IMR-90 (cell line): Measurements from ENCODE around the gene UBAC1. TPM values are rescaled to one million over a fixed set of nuclear protein-coding genes. Genes with fewer than 3 reads are reported as not detected.

Source experiments
- ATAC-seq: fragments of 200-7000 bp; cut with Tn5 transposase; 2 replicates; pipeline ENCODE4 v1.9.1; 2020; ENCODE audit warnings: low read depth, mild to moderate bottlenecking, moderate library complexity
- BruUV-seq: library from RNA; stranded (reverse); fragments of 400-500 nt; replicated peaks from 2 replicates; lab custom pipeline; 2021; lab: Mats Ljungman, UMichigan
- CTCF ChIA-PET: fragments of 300-600 bp; formaldehyde crosslinking; extraction: SDS; loops from one replicate; lab custom pipeline; 2021; ENCODE audit warnings: antibody characterized with exemption; lab: Yijun Ruan, JAX
- POLR2A ChIA-PET: fragments of 300-600 bp; sonication (Branson Sonifier 250); formaldehyde crosslinking; loops from one replicate; lab custom pipeline; 2022; ENCODE audit warnings: antibody characterized with exemption; ENCODE audit not compliant: unreplicated experiment; lab: Charles Lee
- DNase-seq: peaks from one replicate; pipeline ENCODE4 v3.0.0; 2013
- H2AFZ ChIP-seq: replicated peaks from 2 replicates; pipeline ENCODE3; 2013; ENCODE audit warnings: low read length, mild to moderate bottlenecking; ENCODE audit not compliant: poor library complexity
- H2AK5ac ChIP-seq: 2 replicates; pipeline ENCODE4 v1.6.1; 2013; ENCODE audit warnings: low read depth, low read length, inconsistent platforms
- H2AK9ac ChIP-seq: replicated peaks from 2 replicates; pipeline ENCODE3; 2013; ENCODE audit warnings: mild to moderate bottlenecking, low read depth, low read length, moderate library complexity; ENCODE audit not compliant: poor library complexity
- H2BK120ac ChIP-seq: 2 replicates; pipeline ENCODE4 v1.6.1; 2013; ENCODE audit warnings: low read depth, low read length, inconsistent platforms
- H2BK15ac ChIP-seq: 3 replicates; pipeline ENCODE4 v1.6.1; 2013; ENCODE audit warnings: low read depth, low read length, inconsistent platforms
- H2BK20ac ChIP-seq: 2 replicates; pipeline ENCODE4 v1.6.1; 2013; ENCODE audit warnings: low read depth, mild to moderate bottlenecking, inconsistent platforms, low read length, moderate library complexity
- H2BK5ac ChIP-seq: 2 replicates; pipeline ENCODE4 v1.6.1; 2013; ENCODE audit warnings: mild to moderate bottlenecking, low read depth, low read length, inconsistent platforms; ENCODE audit not compliant: poor library complexity, severe bottlenecking
- H3K14ac ChIP-seq: replicated peaks from 2 replicates; pipeline ENCODE4 v1.6.1; 2013; ENCODE audit warnings: low read depth, low read length, inconsistent platforms
- H3K18ac ChIP-seq: 2 replicates; pipeline ENCODE4 v1.6.1; 2013; ENCODE audit warnings: low read depth, low read length, control low read depth
- H3K23ac ChIP-seq: 2 replicates; pipeline ENCODE4 v1.6.1; 2013; ENCODE audit warnings: low read depth, low read length, inconsistent platforms
- H3K27ac ChIP-seq: 2 replicates; pipeline ENCODE4 v1.5.1; 2013; ENCODE audit warnings: mild to moderate bottlenecking, control low read depth, low read length; ENCODE audit not compliant: insufficient read depth
- H3K27me3 ChIP-seq: 2 replicates; pipeline ENCODE4 v1.6.1; 2013; ENCODE audit warnings: low read length; ENCODE audit not compliant: control insufficient read depth, insufficient read depth
- H3K36me3 ChIP-seq: 2 replicates; pipeline ENCODE4 v1.6.1; 2013; ENCODE audit warnings: low read length, mixed read lengths; ENCODE audit not compliant: control insufficient read depth, insufficient read depth
- H3K4ac ChIP-seq: 2 replicates; pipeline ENCODE4 v1.6.1; 2013; ENCODE audit warnings: low read depth, low read length, inconsistent platforms
- H3K4me1 ChIP-seq: 2 replicates; pipeline ENCODE4 v1.6.1; 2013; ENCODE audit warnings: low read length, mixed read lengths; ENCODE audit not compliant: control insufficient read depth, insufficient read depth
- H3K4me2 ChIP-seq: 2 replicates; pipeline ENCODE4 v1.6.1; 2013; ENCODE audit warnings: low read depth, mild to moderate bottlenecking, control low read depth, low read length, moderate library complexity
- H3K4me3 ChIP-seq: 2 replicates; pipeline ENCODE4 v1.5.1; 2013; ENCODE audit warnings: low read depth, mild to moderate bottlenecking, control low read depth, low read length, moderate library complexity; ENCODE audit not compliant: insufficient read depth
- H3K56ac ChIP-seq: 2 replicates; pipeline ENCODE4 v1.6.1; 2013; ENCODE audit warnings: low read length, inconsistent platforms; ENCODE audit not compliant: insufficient read depth; ENCODE audit errors: extremely low read depth
- H3K79me1 ChIP-seq, 2 experiments: 2 replicates each; pipeline ENCODE4 v1.6.1; 2013; ENCODE audit warnings: low read length in 2 of 2, inconsistent platforms in 1 of 2, low read depth in 1 of 2
- H3K9ac ChIP-seq: 2 replicates; pipeline ENCODE4 v1.6.1; 2013; ENCODE audit warnings: low read depth, low read length, control low read depth
- H3K9me1 ChIP-seq: 2 replicates; pipeline ENCODE4 v1.6.1; 2013; ENCODE audit warnings: low read length, inconsistent platforms; ENCODE audit not compliant: insufficient read depth
- H3K9me3 ChIP-seq: 2 replicates; pipeline ENCODE4 v1.6.1; 2013; ENCODE audit warnings: low read length; ENCODE audit not compliant: control insufficient read depth, insufficient read depth
- H4K20me1 ChIP-seq: 2 replicates; pipeline ENCODE4 v1.6.1; 2013; ENCODE audit warnings: low read length, inconsistent platforms; ENCODE audit not compliant: insufficient read depth
- H4K5ac ChIP-seq: 2 replicates; pipeline ENCODE4 v1.6.1; 2013; ENCODE audit warnings: mild to moderate bottlenecking, low read depth, low read length, control low read depth
- H4K8ac ChIP-seq, 2 experiments: 2 replicates each; pipeline ENCODE4 v1.6.1; 2013; ENCODE audit warnings: low read depth in 2 of 2, low read length in 2 of 2, control low read depth in 1 of 2, inconsistent platforms in 1 of 2
- H4K91ac ChIP-seq: 2 replicates; pipeline ENCODE4 v1.6.1; 2013; ENCODE audit warnings: low read depth, low read length, inconsistent platforms; ENCODE audit not compliant: insufficient read depth
- CHD1 ChIP-seq: IDR thresholded peaks from 2 replicates; pipeline ENCODE4 v1.6.1; 2012; ENCODE audit warnings: low read depth, low read length, improper control_type of control experiment
- MXI1 ChIP-seq: IDR thresholded peaks from 2 replicates; pipeline ENCODE4 v1.6.1; 2012; ENCODE audit warnings: low read depth, mild to moderate bottlenecking, low read length, moderate library complexity, borderline replicate concordance
- WGBS, 2 experiments: methylation state at CpG; one replicate each; pipeline versions ENCODE4 v1.1.5 to v1.1.7; 2013; ENCODE audit warnings: missing lambda C conversion rate in 2 of 2; ENCODE audit not compliant: insufficient read length in 1 of 2; ENCODE audit errors: extremely low coverage in 2 of 2; 5-methylcytosine and 5-hydroxymethylcytosine counted together
- dilution Hi-C: fragments of 300-500 bp; cut with HindIII; formaldehyde crosslinking; loops from one replicate; pipeline ENCODE4 v1.14.3; 2018; ENCODE audit warnings: low sequenced_read_pairs; ENCODE audit not compliant: unreplicated experiment
- in situ Hi-C: fragments of 300-500 bp; cut with MboI; formaldehyde crosslinking; loops from 3 replicates; pipeline ENCODE4 v1.14.3; 2019; ENCODE audit warnings: low sequenced_read_pairs, inconsistent platforms, mixed read lengths
- intact Hi-C: fragments of 100-400 bp; cut with micrococcal nuclease; formaldehyde crosslinking; loops from 2 replicates; pipeline ENCODE4 v1.10.0; 2022
- polyA plus RNA-seq, 3 experiments: library from polyadenylated mRNA; depleted of rRNA; stranded (reverse); fragments of >200 nt; gene quantifications; 2 replicates each; pipeline ENCODE4 v1.2.3, GENCODE V29; 2012; ENCODE audit warnings: low replicate concordance in 1 of 3
- total RNA-seq: library from RNA; depleted of rRNA; stranded (reverse); fragments of >200 nt; gene quantifications from 2 replicates; pipeline ENCODE4 v1.2.3, GENCODE V29; 2012

The UBAC1 gene
- total and polyA plus RNA-seq, 2 of the 4 experiments (the other 2 are of a cell fraction), result 25.3 to 33.9 TPM

DNA sequence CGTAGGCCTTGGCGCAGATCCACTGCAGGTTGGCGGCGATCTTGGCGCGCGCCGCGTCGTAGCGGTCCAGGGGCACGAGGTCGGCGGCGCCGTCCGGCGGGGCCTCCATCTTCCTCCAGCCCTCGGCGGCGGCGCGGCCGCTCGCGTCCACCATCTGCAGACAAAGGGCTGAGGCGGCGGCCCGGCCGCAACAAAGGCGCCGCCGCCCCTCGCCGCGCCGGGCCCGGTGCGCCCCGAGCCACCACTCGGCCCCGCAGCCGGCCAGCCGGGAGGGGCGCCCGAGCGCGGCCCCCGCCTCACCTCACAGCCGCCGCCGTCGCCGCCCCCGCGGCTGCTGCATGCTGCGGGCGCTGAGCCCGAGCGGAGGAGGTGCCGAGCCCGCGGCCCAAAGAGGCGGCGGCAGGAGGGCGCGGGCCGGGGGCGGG is 54.2 kb downstream of the UBAC1 start:
- Histone ChIP-seq H2AK9ac (no peak overlapping the region), H3K4me3 (peak overlapping the region; percentile 54), H3K23ac (no peak overlapping the region), H3K9me3 (peaks cover 2% of the 10 kb centered on the region; the same call in 1 of the 2 replicates), H3K4me2 (no peak overlapping the region), H3K79me1 (peaks cover 27 to 77% of the 10 kb centered on the region in 2 experiments), H3K9ac (peak overlapping the region; percentile 59; the same call in 1 of the 2 replicates), H2BK15ac (no peak overlapping the region), H3K9me1 (peaks cover 10% of the 10 kb centered on the region; the same call in 1 of the 2 replicates), H3K27ac (no peak overlapping the region; the same call in 1 of the 2 replicates), H3K4me1 (peaks cover 10% of the 10 kb centered on the region), H4K8ac (no peak overlapping the region), H2BK120ac (no peak overlapping the region), H4K20me1 (peaks cover 45% of the 10 kb centered on the region), H3K4ac (no peak overlapping the region), H2AFZ (peak overlapping the region; percentile 80), H2BK5ac (no peak overlapping the region), H3K36me3 (peaks cover 14% of the 10 kb centered on the region; the same call in 1 of the 2 replicates), H4K91ac (no peak overlapping the region), H3K14ac (no peak overlapping the region), H4K5ac (no peak overlapping the region), H2AK5ac (no peak overlapping the region), H2BK20ac (no peak overlapping the region), H3K27me3 (no peaks in the 10 kb centered on the region), H3K18ac (no peak overlapping the region), H3K56ac (no peak overlapping the region)
- in situ Hi-C loops (no loop called here), dilution Hi-C loops (no loop called here), intact Hi-C loops (loop anchor here (2.0 kb wide), 1 partner anchor 42 kb away; no protein-coding TSS in a partner anchor)
- TF ChIP-seq MXI1 (0 out of 2 replicates have a peak, but pooled peaks have one; percentile 36), CHD1 (no peak)
- 0% methylated on average over 12 of the region's 69 CpGs; no CpG with 5 or more reads in 1 of the 2 experiments for WGBS, 2 experiments
- ChIA-PET CTCF (interaction anchor here (0.6 kb wide), 1 partner anchor 773 kb away, joined by 3 read pairs; no protein-coding TSS in a partner anchor), POLR2A (interaction anchor here (0.5 to 0.7 kb wide), 3 partner anchors 32 to 217 kb away, joined by 4 to 8 read pairs (median 6); no protein-coding TSS in a partner anchor)
- BruUV-seq, result no TSS peak
- peak; percentile 16; the same call in 1 of the 2 replicates for ATAC-seq
- DNase-seq, result peak; percentile 28
